ENCODE measurements around the gene HACD4.

The HACD4 gene

GRCh38 chr9:21031091-21031807, at the start of gene HACD4:
TSS of gene HACD4 (minus strand) at chr9:21031640. CDS start at chr9:21031590, 50 bp downstream.
- peak; percentile 79 for DNase-seq

GRCh38 chr9:21080793-21081192, 49.4 kb upstream of the HACD4 start:
- no peak for DNase-seq

GRCh38 chr9:21078702-21079101, 47.3 kb upstream of the HACD4 start:
- DNase-seq: no peak

GRCh38 chr9:21077781-21078180, 46.3 kb upstream of the HACD4 start, which contains the start of gene IFNB1:
TSS of gene IFNB1 (minus strand) at chr9:21077942. CDS start at chr9:21077869, 73 bp downstream.
- no peak for DNase-seq

GRCh38 chr9:21075484-21075883, 44.0 kb upstream of the HACD4 start:
- DNase-seq: no peak

- no peak for DNase-seq
These were observed 39.5 kb upstream of the HACD4 start for GRCh38 chr9:21070906-21071305.

GRCh38 chr9:21070171-21070571, 38.7 kb upstream of the HACD4 start:
- peak; percentile 56 for DNase-seq

- no peak for DNase-seq
These were observed 29.6 kb upstream of the HACD4 start for GRCh38 chr9:21060919-21061561.

- DNase-seq: no peak
These were observed 25.5 kb upstream of the HACD4 start for GRCh38 chr9:21056931-21057330.

GRCh38 chr9:21053851-21054250, 22.4 kb upstream of the HACD4 start:
- no peak for DNase-seq

- DNase-seq: no peak
These were observed 15.8 kb upstream of the HACD4 start for GRCh38 chr9:21047281-21047691.

GRCh38 chr9:21043841-21044240, 12.4 kb upstream of the HACD4 start:
- no peak for DNase-seq

- DNase-seq: no peak
These were observed 11.0 kb upstream of the HACD4 start for GRCh38 chr9:21042466-21042865.

- DNase-seq: no peak
These were observed 7.9 kb upstream of the HACD4 start for GRCh38 chr9:21039302-21039701.

- DNase-seq: no peak
These were observed 5.8 kb upstream of the HACD4 start for GRCh38 chr9:21037278-21037677.

GRCh38 chr9:21031808-21032183, 356 bp upstream of the HACD4 start:
- DNase-seq: no peak

GRCh38 chr9:21030389-21031035, 928 bp downstream of the HACD4 start:
- no peak for DNase-seq

GRCh38 chr9:21029661-21030060, 1.8 kb downstream of the HACD4 start:
- no peak for DNase-seq

- no peak for DNase-seq
These were observed 3.0 kb downstream of the HACD4 start for GRCh38 chr9:21028466-21028865.

GRCh38 chr9:21027295-21027694, 4.1 kb downstream of the HACD4 start:
- DNase-seq: no peak

GRCh38 chr9:21023861-21024260, 7.6 kb downstream of the HACD4 start:
- no peak for DNase-seq

GRCh38 chr9:21018177-21018576, 13.3 kb downstream of the HACD4 start:
- no peak for DNase-seq

- no peak for DNase-seq
These were observed 14.5 kb downstream of the HACD4 start for GRCh38 chr9:21016701-21017491.
